SK-N-SH (cell line): ENCODE measurements around the gene PRKN. TPM values are rescaled to one million over a fixed set of nuclear protein-coding genes. Genes with fewer than 3 reads are reported as not detected.

ENCODE experiments used
- CTCF ChIA-PET: fragments of 300-600, 350-600 bp; formaldehyde crosslinking; extraction: SDS; loops from one replicate; lab custom pipeline; 2021; lab: Yijun Ruan, JAX
- POLR2A ChIA-PET: fragments of 350-600 bp; sonication (Branson Sonifier 250); formaldehyde crosslinking; extraction: SDS; loops from one replicate; lab custom pipeline; 2020; ENCODE audit warnings: antibody characterized with exemption, inconsistent platforms; lab: Yijun Ruan, JAX
- DNase-seq: peaks from one replicate; pipeline ENCODE4 v3.0.0; 2012
- H2AFZ ChIP-seq: fragments of 200-600 bp; sonication (generic); 2 replicates; pipeline ENCODE4 v1.8.1; 2016; ENCODE audit warnings: antibody characterized with exemption, mild to moderate bottlenecking, low read depth
- H3F3A ChIP-seq: fragments of 200-600 bp; sonication (generic); replicated peaks from 2 replicates; pipeline ENCODE3; 2016; ENCODE audit warnings: antibody characterized with exemption, mild to moderate bottlenecking; ENCODE audit not compliant: insufficient read depth
- H3K27ac ChIP-seq, 2 experiments: fragments of 200-500 bp in 1 of 2; fragments of 200-600 bp in 1 of 2; sonication (Bioruptor generic) in 1 of 2; sonication (generic), shearing (Covaris generic) in 1 of 2; 2 replicates each; pipeline versions ENCODE4 v1.5.1 to v1.6.1; 2014 to 2016; ENCODE audit warnings: low read depth in 2 of 2, inconsistent platforms in 1 of 2, low read length in 1 of 2, mild to moderate bottlenecking in 1 of 2, mixed read lengths in 1 of 2
- H3K27me3 ChIP-seq: fragments of 200-600 bp; sonication (generic), shearing (Covaris generic); 2 replicates; pipeline ENCODE4 v1.6.1; 2016; ENCODE audit warnings: mixed run types; ENCODE audit not compliant: insufficient read depth
- H3K36me3 ChIP-seq, 2 experiments: fragments of 200-500 bp in 1 of 2; fragments of 200-600 bp in 1 of 2; sonication (Bioruptor generic) in 1 of 2; sonication (generic) in 1 of 2; replicated peaks in 1 of 2; 2 replicates each; pipeline versions ENCODE3 to v1.5.1; 2014 to 2016; ENCODE audit warnings: low read length in 1 of 2, mild to moderate bottlenecking in 1 of 2; ENCODE audit not compliant: insufficient read depth in 2 of 2, control insufficient read depth in 1 of 2
- H3K4me1 ChIP-seq, 2 experiments: fragments of 200-500 bp in 1 of 2; fragments of 200-600 bp in 1 of 2; sonication (Bioruptor generic) in 1 of 2; sonication (generic), shearing (Covaris generic) in 1 of 2; 2 replicates each; pipeline versions ENCODE4 v1.5.1 to v1.6.1; 2014 to 2016; ENCODE audit warnings: low read depth in 1 of 2, low read length in 1 of 2, mixed run types in 1 of 2; ENCODE audit not compliant: insufficient read depth in 2 of 2, control insufficient read depth in 1 of 2
- H3K4me2 ChIP-seq: fragments of 200-600 bp; sonication (generic), shearing (Covaris generic); 2 replicates; pipeline ENCODE4 v1.6.1; 2017; ENCODE audit warnings: mixed run types
- H3K4me3 ChIP-seq, 2 experiments: fragments of 200-500 bp in 1 of 2; fragments of 200-600 bp in 1 of 2; sonication (Bioruptor generic) in 1 of 2; sonication (generic), shearing (Covaris generic) in 1 of 2; 2 replicates each; pipeline versions ENCODE4 v1.5.1 to v1.8.1; 2014 to 2016; ENCODE audit warnings: low read depth in 2 of 2, inconsistent platforms in 1 of 2, low read length in 1 of 2, mild to moderate bottlenecking in 1 of 2, mixed read lengths in 1 of 2, moderate library complexity in 1 of 2
- H3K79me2 ChIP-seq: fragments of 200-600 bp; sonication (generic); 2 replicates; pipeline ENCODE4 v1.8.1; 2017; ENCODE audit warnings: mild to moderate bottlenecking; ENCODE audit not compliant: insufficient read depth
- H3K9ac ChIP-seq: fragments of 200-600 bp; sonication (generic); 2 replicates; pipeline ENCODE4 v1.6.1; 2017; ENCODE audit warnings: mixed run types
- H3K9me2 ChIP-seq: fragments of 200-600 bp; sonication (generic); 2 replicates; pipeline ENCODE4 v1.6.1; 2017; ENCODE audit warnings: mixed run types
- H3K9me3 ChIP-seq: fragments of 200-600 bp; sonication (generic); 2 replicates; pipeline ENCODE4 v1.6.1; 2017; ENCODE audit warnings: mixed run types, mild to moderate bottlenecking, moderate library complexity
- H4K20me1 ChIP-seq: fragments of 200-600 bp; sonication (generic); 2 replicates; pipeline ENCODE4 v1.6.1; 2017; ENCODE audit warnings: mild to moderate bottlenecking, mixed run types; ENCODE audit not compliant: insufficient read depth
- EZH2phosphoT487 ChIP-seq: fragments of 200-600 bp; sonication (generic); IDR thresholded peaks from 2 replicates; pipeline ENCODE4 v1.6.1; 2017; ENCODE audit warnings: low read depth, mixed run types, mild to moderate bottlenecking, antibody characterized with exemption, moderate library complexity, borderline replicate concordance
- FOXM1 ChIP-seq: IDR thresholded peaks from 2 replicates; pipeline ENCODE4 v1.4.0; 2012; ENCODE audit warnings: low read depth, mild to moderate bottlenecking
- GATA2 ChIP-seq: sonication (generic); formaldehyde crosslinking; IDR thresholded peaks from 2 replicates; pipeline ENCODE4 v1.5.0; 2020; ENCODE audit warnings: mild to moderate bottlenecking, missing genetic modification reagents
- MEF2A ChIP-seq: IDR thresholded peaks from 2 replicates; pipeline ENCODE4 v1.4.0; 2012; ENCODE audit warnings: low read depth, borderline replicate concordance
- RAD21 ChIP-seq: IDR thresholded peaks from 2 replicates; pipeline ENCODE4 v1.6.1; 2012; ENCODE audit warnings: mild to moderate bottlenecking, low read length
- RCOR1 ChIP-seq: fragments of 150-350 bp; IDR thresholded peaks from 2 replicates; pipeline ENCODE4 v1.6.1; 2017; ENCODE audit warnings: antibody characterized with exemption, low read length
- RFX5 ChIP-seq: IDR thresholded peaks from 2 replicates; pipeline ENCODE4 v1.6.1; 2012; ENCODE audit warnings: mild to moderate bottlenecking, improper control_type of control experiment, low read length
- TCF12 ChIP-seq: IDR thresholded peaks from 2 replicates; pipeline ENCODE4 v1.4.0; 2012
- TEAD4 ChIP-seq: IDR thresholded peaks from 2 replicates; pipeline ENCODE4 v1.4.0; 2012; ENCODE audit warnings: mild to moderate bottlenecking, borderline replicate concordance; ENCODE audit not compliant: insufficient read depth
- WGBS: methylation state at CpG from one replicate; pipeline ENCODE4 v1.1.6; 2017; ENCODE audit warnings: low lambda C conversion rate; 5-methylcytosine and 5-hydroxymethylcytosine counted together
- polyA plus RNA-seq, 3 experiments: library from polyadenylated mRNA; depleted of rRNA; stranded (reverse); fragments of >200 nt; gene quantifications; 2 replicates each; pipeline ENCODE4 v1.2.3, GENCODE V29; 2012
- TF ChIP-seq, protein P1 (sequence below): IDR thresholded peaks from 2 replicates; pipeline ENCODE4 v1.6.1; 2012; ENCODE audit warnings: mild to moderate bottlenecking, low read depth, low read length, moderate library complexity
- TF ChIP-seq, protein P2 (sequence below): IDR thresholded peaks from 2 replicates; pipeline ENCODE4 v1.4.0; 2012; ENCODE audit warnings: low read depth
- TF ChIP-seq, protein P3 (sequence below): IDR thresholded peaks from 2 replicates; pipeline ENCODE4; 2012
- TF ChIP-seq, protein P4 (sequence below): IDR thresholded peaks from 2 replicates; pipeline ENCODE4 v1.4.0; 2012; ENCODE audit warnings: low read depth, borderline replicate concordance
- TF ChIP-seq, protein P5 (sequence below): fragments of 200-600 bp; sonication (generic); IDR thresholded peaks from 2 replicates; pipeline ENCODE4 v1.6.1; 2017; ENCODE audit warnings: antibody characterized with exemption, mild to moderate bottlenecking, moderate library complexity

PRKN gene
- polyA plus RNA-seq, 1 of the 3 experiments (the other 2 are of a cell fraction), result 0.76 TPM

DNA sequence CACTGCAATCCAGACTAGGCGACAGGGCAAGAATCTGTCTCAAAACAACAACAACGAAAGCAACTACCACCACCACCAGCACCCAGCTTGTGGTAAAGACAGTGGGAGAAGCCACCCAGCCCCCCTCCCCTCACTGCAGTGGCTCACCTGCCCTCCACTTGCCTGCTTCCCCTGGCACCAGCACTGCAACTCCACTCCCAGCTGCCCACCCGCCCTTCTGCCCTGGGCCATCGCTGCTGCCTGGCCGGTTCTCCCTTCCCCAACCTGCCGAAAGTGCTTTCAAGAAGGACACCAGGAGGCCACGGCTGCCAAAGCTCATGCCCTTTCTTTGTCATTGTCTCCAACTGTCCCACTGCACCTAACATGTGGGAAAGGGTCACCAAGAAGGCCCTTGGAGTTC lies 1359.1 kb downstream of the PRKN start:
- no peak overlapping the region for H2AFZ ChIP-seq
- H3K4me3 ChIP-seq, result no peak overlapping the region
- no peak for DNase-seq
- no peaks in the 10 kb centered on the region for H4K20me1 ChIP-seq
- H3K27me3 ChIP-seq, result no peaks in the 10 kb centered on the region
- WGBS, result 77% methylated on average over 6 of the region's 7 CpGs
- TF ChIP-seq, protein P1, sequence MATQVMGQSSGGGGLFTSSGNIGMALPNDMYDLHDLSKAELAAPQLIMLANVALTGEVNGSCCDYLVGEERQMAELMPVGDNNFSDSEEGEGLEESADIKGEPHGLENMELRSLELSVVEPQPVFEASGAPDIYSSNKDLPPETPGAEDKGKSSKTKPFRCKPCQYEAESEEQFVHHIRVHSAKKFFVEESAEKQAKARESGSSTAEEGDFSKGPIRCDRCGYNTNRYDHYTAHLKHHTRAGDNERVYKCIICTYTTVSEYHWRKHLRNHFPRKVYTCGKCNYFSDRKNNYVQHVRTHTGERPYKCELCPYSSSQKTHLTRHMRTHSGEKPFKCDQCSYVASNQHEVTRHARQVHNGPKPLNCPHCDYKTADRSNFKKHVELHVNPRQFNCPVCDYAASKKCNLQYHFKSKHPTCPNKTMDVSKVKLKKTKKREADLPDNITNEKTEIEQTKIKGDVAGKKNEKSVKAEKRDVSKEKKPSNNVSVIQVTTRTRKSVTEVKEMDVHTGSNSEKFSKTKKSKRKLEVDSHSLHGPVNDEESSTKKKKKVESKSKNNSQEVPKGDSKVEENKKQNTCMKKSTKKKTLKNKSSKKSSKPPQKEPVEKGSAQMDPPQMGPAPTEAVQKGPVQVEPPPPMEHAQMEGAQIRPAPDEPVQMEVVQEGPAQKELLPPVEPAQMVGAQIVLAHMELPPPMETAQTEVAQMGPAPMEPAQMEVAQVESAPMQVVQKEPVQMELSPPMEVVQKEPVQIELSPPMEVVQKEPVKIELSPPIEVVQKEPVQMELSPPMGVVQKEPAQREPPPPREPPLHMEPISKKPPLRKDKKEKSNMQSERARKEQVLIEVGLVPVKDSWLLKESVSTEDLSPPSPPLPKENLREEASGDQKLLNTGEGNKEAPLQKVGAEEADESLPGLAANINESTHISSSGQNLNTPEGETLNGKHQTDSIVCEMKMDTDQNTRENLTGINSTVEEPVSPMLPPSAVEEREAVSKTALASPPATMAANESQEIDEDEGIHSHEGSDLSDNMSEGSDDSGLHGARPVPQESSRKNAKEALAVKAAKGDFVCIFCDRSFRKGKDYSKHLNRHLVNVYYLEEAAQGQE, result no peak
- TF ChIP-seq TCF12, result no peak
- TF ChIP-seq, protein P2, sequence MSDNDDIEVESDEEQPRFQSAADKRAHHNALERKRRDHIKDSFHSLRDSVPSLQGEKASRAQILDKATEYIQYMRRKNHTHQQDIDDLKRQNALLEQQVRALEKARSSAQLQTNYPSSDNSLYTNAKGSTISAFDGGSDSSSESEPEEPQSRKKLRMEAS, result no peak
- no peak for TF ChIP-seq MEF2A
- TF ChIP-seq GATA2, result no peak
- TF ChIP-seq, protein P3, sequence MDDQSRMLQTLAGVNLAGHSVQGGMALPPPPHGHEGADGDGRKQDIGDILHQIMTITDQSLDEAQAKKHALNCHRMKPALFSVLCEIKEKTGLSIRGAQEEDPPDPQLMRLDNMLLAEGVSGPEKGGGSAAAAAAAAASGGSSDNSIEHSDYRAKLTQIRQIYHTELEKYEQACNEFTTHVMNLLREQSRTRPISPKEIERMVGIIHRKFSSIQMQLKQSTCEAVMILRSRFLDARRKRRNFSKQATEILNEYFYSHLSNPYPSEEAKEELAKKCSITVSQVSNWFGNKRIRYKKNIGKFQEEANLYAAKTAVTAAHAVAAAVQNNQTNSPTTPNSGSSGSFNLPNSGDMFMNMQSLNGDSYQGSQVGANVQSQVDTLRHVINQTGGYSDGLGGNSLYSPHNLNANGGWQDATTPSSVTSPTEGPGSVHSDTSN, result no peak
- no peaks in the 10 kb centered on the region for H3K79me2 ChIP-seq
- H3K4me1 ChIP-seq, result no peaks in the 10 kb centered on the region
- H3K4me2 ChIP-seq, result no peak overlapping the region
- H3K36me3 ChIP-seq, result no peaks in the 10 kb centered on the region
- H3K9me3 ChIP-seq, result no peaks in the 10 kb centered on the region
- ChIA-PET CTCF (interaction anchor here (0.9 to 2.6 kb wide), 8 partner anchors 9 to 474 kb away, joined by 3 to 16 read pairs (median 4); no protein-coding TSS in a partner anchor), POLR2A (no interaction called here)
- H3K27ac ChIP-seq, result no peak overlapping the region
- no peaks in the 10 kb centered on the region for H3K9me2 ChIP-seq
- H3K9ac ChIP-seq, result no peak overlapping the region
- no peaks in the 10 kb centered on the region for H3F3A ChIP-seq

DNA sequence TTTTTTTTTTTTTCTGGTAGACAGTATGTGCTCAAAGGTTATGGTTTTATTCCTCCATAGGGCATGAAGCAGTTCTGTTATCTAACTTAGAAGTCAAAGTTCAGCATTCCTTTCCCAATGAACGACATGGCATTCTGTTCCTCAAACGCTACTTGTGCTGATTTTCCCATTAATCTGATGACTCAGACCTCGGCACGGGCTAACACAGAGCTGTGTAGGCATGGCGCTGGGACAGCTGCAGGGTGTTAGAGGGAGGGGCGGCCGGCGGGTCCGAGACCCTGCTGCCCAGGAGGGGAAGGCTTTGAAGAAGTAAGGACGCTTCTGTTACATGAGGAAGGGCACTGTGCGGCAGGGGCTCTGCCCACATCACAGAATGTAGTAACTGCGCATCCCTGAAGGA lies 1360.1 kb downstream of the PRKN start:
- ChIA-PET POLR2A (no interaction called here), CTCF (interaction anchor here (0.6 to 2.6 kb wide), 4 partner anchors 8 to 437 kb away, joined by 4 to 16 read pairs (median 8); no protein-coding TSS in a partner anchor)
- Histone ChIP-seq H2AFZ (no peak overlapping the region), H3K9me2 (no peaks in the 10 kb centered on the region), H3K79me2 (no peaks in the 10 kb centered on the region), H3K9me3 (no peaks in the 10 kb centered on the region; the same call in 1 of the 2 replicates), H3K4me1 (no peaks in the 10 kb centered on the region), H3F3A (no peaks in the 10 kb centered on the region), H3K27ac (no peak overlapping the region), H3K9ac (no peak overlapping the region), H3K4me2 (no peak overlapping the region), H4K20me1 (no peaks in the 10 kb centered on the region), H3K36me3 (no peaks in the 10 kb centered on the region), H3K27me3 (no peaks in the 10 kb centered on the region), H3K4me3 (no peak overlapping the region)
- no peak for DNase-seq
- TF ChIP-seq, protein P4, sequence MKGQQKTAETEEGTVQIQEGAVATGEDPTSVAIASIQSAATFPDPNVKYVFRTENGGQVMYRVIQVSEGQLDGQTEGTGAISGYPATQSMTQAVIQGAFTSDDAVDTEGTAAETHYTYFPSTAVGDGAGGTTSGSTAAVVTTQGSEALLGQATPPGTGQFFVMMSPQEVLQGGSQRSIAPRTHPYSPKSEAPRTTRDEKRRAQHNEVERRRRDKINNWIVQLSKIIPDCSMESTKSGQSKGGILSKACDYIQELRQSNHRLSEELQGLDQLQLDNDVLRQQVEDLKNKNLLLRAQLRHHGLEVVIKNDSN, result no peak
- no peak for TF ChIP-seq RAD21
- no peak for TF ChIP-seq TEAD4
- TF ChIP-seq FOXM1, result no peak
- TF ChIP-seq RCOR1, result no peak
- no peak for TF ChIP-seq EZH2phosphoT487
- TF ChIP-seq MEF2A, result no peak
- TF ChIP-seq, protein P5, sequence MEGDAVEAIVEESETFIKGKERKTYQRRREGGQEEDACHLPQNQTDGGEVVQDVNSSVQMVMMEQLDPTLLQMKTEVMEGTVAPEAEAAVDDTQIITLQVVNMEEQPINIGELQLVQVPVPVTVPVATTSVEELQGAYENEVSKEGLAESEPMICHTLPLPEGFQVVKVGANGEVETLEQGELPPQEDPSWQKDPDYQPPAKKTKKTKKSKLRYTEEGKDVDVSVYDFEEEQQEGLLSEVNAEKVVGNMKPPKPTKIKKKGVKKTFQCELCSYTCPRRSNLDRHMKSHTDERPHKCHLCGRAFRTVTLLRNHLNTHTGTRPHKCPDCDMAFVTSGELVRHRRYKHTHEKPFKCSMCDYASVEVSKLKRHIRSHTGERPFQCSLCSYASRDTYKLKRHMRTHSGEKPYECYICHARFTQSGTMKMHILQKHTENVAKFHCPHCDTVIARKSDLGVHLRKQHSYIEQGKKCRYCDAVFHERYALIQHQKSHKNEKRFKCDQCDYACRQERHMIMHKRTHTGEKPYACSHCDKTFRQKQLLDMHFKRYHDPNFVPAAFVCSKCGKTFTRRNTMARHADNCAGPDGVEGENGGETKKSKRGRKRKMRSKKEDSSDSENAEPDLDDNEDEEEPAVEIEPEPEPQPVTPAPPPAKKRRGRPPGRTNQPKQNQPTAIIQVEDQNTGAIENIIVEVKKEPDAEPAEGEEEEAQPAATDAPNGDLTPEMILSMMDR, result no peak
- TF ChIP-seq RFX5, result no peak
- TF ChIP-seq, protein P1, result no peak
- WGBS, result 72% methylated on average over 11 of the region's 12 CpGs
